ENCODE results near the gene PLXNB3.

DNA sequence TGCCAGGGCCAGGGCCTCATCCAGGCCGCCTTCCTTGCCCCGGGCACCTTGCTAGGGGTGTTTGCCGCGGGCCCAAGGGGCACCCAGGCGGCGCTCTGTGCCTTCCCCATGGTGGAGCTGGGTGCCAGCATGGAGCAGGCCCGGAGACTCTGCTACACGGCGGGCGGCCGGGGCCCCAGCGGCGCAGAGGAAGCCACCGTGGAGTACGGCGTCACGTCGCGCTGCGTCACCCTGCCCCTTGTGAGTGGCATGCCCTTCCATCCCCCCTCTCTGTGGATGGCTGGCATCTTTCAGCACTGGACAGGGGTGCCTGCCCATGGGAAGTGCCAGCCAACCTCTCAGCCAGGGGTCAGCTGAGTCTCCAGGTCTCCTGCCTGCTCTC is 3.6 kb downstream of the PLXNB3 start:
- TF ChIP-seq CTCF (IDR thresholded peaks at IDR 0.05) (no peak), EZH2 (IDR thresholded peaks at IDR 0.05; ENCODE audit: borderline replicate concordance, insufficient read depth, low read depth, low read length, poor library complexity, severe bottlenecking) (no peak)

Data from B cell (primary cell).